NCI-H226 (cell line): ENCODE data around the gene EXOC7.

Source experiments
- DNase-seq: peaks from one replicate; pipeline ENCODE4 v3.0.0-alpha.2; 2015

The EXOC7 gene, protein sequence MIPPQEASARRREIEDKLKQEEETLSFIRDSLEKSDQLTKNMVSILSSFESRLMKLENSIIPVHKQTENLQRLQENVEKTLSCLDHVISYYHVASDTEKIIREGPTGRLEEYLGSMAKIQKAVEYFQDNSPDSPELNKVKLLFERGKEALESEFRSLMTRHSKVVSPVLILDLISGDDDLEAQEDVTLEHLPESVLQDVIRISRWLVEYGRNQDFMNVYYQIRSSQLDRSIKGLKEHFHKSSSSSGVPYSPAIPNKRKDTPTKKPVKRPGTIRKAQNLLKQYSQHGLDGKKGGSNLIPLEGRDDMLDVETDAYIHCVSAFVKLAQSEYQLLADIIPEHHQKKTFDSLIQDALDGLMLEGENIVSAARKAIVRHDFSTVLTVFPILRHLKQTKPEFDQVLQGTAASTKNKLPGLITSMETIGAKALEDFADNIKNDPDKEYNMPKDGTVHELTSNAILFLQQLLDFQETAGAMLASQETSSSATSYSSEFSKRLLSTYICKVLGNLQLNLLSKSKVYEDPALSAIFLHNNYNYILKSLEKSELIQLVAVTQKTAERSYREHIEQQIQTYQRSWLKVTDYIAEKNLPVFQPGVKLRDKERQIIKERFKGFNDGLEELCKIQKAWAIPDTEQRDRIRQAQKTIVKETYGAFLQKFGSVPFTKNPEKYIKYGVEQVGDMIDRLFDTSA

GRCh38 chr17:76103274-76104139 is at the start of gene EXOC7:
Gene EXOC7 (minus strand): TSS chr17:76103787. CDS start chr17:76103692, 95 bp downstream.
- DNase-seq = peak; percentile 75

GRCh38 chr17:76153202-76153601 is 49.6 kb upstream of the EXOC7 start:
- DNase-seq = no peak

- no peak for DNase-seq
These were observed 49.0 kb upstream of the EXOC7 start for GRCh38 chr17:76152591-76152990.

- DNase-seq = no peak
These were observed 48.4 kb upstream of the EXOC7 start for GRCh38 chr17:76151896-76152454.

DNA sequence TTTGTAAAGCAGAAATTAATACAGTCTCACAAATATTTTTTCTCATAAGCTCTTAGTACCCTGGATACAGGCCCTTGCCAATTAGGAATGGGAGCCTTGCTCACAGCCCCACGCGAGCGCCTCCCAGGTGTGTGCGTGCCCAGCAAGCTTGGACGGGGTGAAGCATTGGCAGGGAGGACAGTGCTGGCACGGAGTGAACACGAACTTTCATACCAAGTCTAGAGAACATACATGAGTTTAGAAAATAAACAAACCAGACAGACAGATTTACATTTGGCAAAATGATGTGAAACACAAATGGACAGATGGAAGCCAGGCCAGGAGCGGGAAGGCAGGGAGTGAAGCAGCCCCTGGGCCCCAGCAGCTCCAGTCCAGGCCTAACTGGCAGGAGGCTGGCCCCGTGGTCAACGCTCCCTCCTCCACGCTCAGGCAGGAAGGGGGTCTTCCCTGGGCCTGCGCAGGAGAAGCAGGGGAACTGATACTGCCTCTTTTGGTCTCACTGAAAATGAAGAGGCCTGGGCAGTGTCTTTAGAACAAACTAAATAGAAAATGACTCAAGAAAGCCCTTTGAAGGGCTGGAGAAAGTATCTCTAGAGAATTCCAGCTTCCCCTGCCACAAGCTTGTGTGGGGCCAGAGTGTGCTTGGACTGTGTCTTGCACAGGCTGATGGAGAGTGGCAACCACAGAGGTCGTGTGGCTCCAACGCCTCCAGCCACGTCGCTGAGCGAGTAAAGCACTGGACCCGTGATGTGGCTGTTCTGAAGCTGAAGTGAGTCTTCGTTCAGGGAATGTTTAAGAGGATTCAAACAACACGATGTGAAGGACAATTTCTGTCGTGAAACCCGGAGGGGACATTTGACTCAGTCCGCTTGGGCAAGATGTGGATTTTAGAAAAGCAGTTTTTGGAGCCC is 47.4 kb upstream of the EXOC7 start:
- DNase-seq = no peak

- DNase-seq = no peak
These were observed 45.6 kb upstream of the EXOC7 start for GRCh38 chr17:76149214-76149613.

GRCh38 chr17:76148015-76148326 is 44.4 kb upstream of the EXOC7 start:
- DNase-seq = no peak

GRCh38 chr17:76147211-76148014 is 43.8 kb upstream of the EXOC7 start:
- DNase-seq = no peak

DNA sequence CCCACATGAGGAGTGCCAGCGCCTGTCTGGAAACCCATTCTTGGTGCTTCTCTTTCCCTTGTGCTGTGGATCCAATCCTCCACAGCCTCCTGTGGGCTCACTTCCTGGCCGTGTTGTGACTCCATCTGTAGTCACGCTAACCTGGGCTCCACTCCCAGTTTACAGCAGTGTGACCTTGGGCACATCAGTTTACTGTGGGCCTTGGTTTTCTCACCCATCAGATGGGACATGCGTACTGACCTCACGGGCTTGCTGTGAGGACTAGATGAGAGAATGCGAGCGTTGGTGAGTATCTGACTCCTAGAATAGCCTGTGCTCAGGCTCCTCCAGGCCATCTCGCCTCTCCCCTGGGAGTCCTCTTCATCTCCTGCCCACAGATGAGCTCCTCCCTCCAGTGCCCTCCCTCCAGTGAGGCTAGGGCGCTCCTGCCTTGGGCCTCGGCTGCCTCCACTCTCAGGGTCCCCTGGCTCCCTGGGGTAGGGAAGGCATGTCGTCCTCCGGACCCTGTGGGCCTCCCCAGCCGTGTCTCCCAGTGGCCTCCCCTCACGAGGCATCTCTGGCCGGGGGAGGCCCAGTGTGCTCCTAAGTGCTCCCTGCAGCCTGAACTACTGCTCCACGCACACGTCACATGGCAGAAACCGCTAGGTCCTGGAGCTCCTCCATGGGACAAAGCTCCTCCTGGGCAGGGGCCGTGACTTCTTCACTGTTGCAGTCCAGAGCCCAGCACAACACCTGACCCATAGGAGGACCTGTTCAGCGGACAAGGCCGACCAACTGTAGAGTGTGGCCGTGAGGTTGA is 42.7 kb upstream of the EXOC7 start:
- no peak for DNase-seq

- no peak for DNase-seq
These were observed 41.9 kb upstream of the EXOC7 start for GRCh38 chr17:76145231-76146052.

DNA sequence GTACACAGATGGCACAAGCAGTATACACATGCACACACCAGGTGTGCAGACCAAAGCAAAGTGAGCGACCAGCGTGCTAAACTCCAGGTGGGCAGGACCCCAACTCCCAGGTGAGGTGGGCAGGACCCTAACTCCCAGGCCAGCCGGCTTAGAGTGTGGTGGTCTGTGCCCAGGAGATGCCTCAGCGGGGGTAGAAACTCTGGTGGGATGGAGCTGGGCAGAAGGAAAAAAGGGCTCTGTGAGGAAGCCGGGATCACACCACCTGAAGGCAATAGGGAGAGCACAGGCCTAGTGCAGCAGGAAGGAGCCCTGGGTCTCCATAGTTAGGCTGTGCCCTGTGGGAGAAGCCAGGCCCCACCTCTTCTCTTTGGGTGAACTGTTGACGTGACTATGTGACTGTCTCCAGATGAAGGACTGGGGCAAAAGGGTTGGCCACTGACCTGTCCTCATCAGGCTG is 39.0 kb upstream of the EXOC7 start:
- DNase-seq = no peak

DNA sequence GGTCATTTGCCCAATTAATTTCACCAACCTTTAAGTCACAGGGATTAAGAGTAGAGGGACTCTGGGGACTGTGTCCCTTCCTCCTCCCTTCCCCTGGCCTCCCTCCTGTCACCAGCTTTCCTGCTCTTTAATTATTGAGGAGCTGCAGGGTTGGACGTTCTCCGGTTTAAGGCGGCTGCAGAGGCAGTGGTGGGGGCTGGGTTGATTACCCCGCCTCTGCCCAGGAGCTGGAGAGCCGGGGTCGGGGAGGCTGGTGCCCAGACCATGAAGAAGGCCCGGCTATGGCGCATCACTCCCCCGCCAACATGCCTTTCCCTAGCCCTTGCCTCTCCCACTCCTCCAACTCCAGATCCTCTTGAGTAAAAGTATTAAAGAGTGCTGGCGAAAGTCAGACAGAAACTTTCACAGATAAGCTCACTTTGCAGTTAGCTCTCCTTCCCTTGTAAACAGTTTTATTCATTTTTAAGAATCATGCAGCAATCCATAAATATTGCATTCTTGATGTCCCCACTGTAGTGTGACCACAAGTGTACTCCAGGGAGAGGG is 38.5 kb upstream of the EXOC7 start:
- no peak for DNase-seq

- DNase-seq = peak; percentile 88
These were observed 37.8 kb upstream of the EXOC7 start, which contains the start of gene FOXJ1 for GRCh38 chr17:76141212-76142038. Gene FOXJ1 (minus strand): TSS chr17:76141245. CDS start chr17:76140395, 850 bp downstream.

GRCh38 chr17:76140661-76141211 is 37.1 kb upstream of the EXOC7 start:
- DNase-seq = no peak

- DNase-seq = no peak
These were observed 36.4 kb upstream of the EXOC7 start for GRCh38 chr17:76139801-76140660.
